Glutamatergic neuron (in vitro differentiated cells): ENCODE data around the gene TMED8. TPM values are rescaled to one million over a fixed set of nuclear protein-coding genes. Genes with fewer than 3 reads are reported as not detected.

Source experiments
- DNase-seq: peaks from one replicate; pipeline ENCODE4 v3.0.0; 2022
- H3K27ac Mint-ChIP-seq: one replicate; pipeline ENCODE4 v1.8.0; 2020; ENCODE audit warnings: mild to moderate bottlenecking, mixed read lengths, inconsistent platforms; ENCODE audit not compliant: unreplicated experiment
- H3K27me3 Mint-ChIP-seq: one replicate; pipeline ENCODE4 v1.8.0; 2020; ENCODE audit warnings: mild to moderate bottlenecking, moderate library complexity, mixed read lengths, inconsistent platforms; ENCODE audit not compliant: unreplicated experiment
- H3K36me3 Mint-ChIP-seq: one replicate; pipeline ENCODE4 v1.8.0; 2020; ENCODE audit warnings: mild to moderate bottlenecking, mixed read lengths, inconsistent platforms; ENCODE audit not compliant: unreplicated experiment
- H3K4me1 Mint-ChIP-seq: one replicate; pipeline ENCODE4 v1.8.0; 2020; ENCODE audit warnings: mild to moderate bottlenecking, low read depth, mixed read lengths, inconsistent platforms; ENCODE audit not compliant: unreplicated experiment
- H3K4me3 Mint-ChIP-seq: one replicate; pipeline ENCODE4 v1.8.0; 2020; ENCODE audit warnings: mild to moderate bottlenecking, mixed read lengths, inconsistent platforms; ENCODE audit not compliant: unreplicated experiment
- H3K9me3 Mint-ChIP-seq: one replicate; pipeline ENCODE4 v1.8.0; 2020; ENCODE audit warnings: mild to moderate bottlenecking, moderate library complexity, mixed read lengths, inconsistent platforms; ENCODE audit not compliant: unreplicated experiment
- CTCF ChIP-seq: fragments of 200-600 bp; sonication (generic); IDR thresholded peaks from one replicate; pipeline ENCODE4 v1.5.0; 2021; ENCODE audit not compliant: partially characterized antibody, unreplicated experiment
- total RNA-seq: library from RNA; stranded (reverse); fragmentation: NEBNext Ultra II Directional; extraction: Animal tissue kit (Norgen Biotek cat#: 25700); gene quantifications from one replicate; pipeline ENCODE4 v1.2.1, GENCODE V29; 2021; ENCODE audit not compliant: unreplicated experiment

The TMED8 gene
- total RNA-seq, 1 donor from 2014 or later = 9.8 TPM

- no peak overlapping the region for H3K27ac Mint-ChIP-seq
- no peak overlapping the region for H3K4me3 Mint-ChIP-seq
- peaks cover 19% of the 10 kb centered on the region for H3K4me1 Mint-ChIP-seq
- no peak for DNase-seq
- peaks cover 2% of the 10 kb centered on the region for H3K27me3 Mint-ChIP-seq
- H3K9me3 Mint-ChIP-seq = no peaks in the 10 kb centered on the region
- H3K36me3 Mint-ChIP-seq = no peaks in the 10 kb centered on the region
- TF ChIP-seq CTCF = no peak
Observed at GRCh38 chr14:77303417-77304156, 73.3 kb downstream of the TMED8 start.

GRCh38 chr14:77302926-77303325, 74.0 kb downstream of the TMED8 start:
- Mint-ChIP-seq H3K27me3 (peaks cover 2% of the 10 kb centered on the region), H3K4me3 (no peak overlapping the region), H3K4me1 (peaks cover 24% of the 10 kb centered on the region)

GRCh38 chr14:77301103-77301502, 75.8 kb downstream of the TMED8 start:
- Mint-ChIP-seq H3K9me3 (no peaks in the 10 kb centered on the region), H3K4me3 (peak overlapping the region; percentile 27), H3K27me3 (peaks cover 2% of the 10 kb centered on the region), H3K36me3 (peaks cover 6% of the 10 kb centered on the region), H3K27ac (no peak overlapping the region), H3K4me1 (peaks cover 21% of the 10 kb centered on the region)
- peak; percentile 88 for TF ChIP-seq CTCF
- peak; percentile 87 for DNase-seq

More at GRCh38 chr14:77302926-77303325, 74.0 kb downstream of the TMED8 start:
- Mint-ChIP-seq H3K36me3 (peaks cover 5% of the 10 kb centered on the region), H3K27ac (no peak overlapping the region), H3K9me3 (no peaks in the 10 kb centered on the region)
- no peak for TF ChIP-seq CTCF
- DNase-seq = no peak

GRCh38 chr14:77299771-77300170, 77.1 kb downstream of the TMED8 start:
- Mint-ChIP-seq H3K27me3 (peaks cover 2% of the 10 kb centered on the region), H3K36me3 (peaks cover 10% of the 10 kb centered on the region), H3K4me3 (no peak overlapping the region), H3K27ac (no peak overlapping the region), H3K4me1 (peaks cover 21% of the 10 kb centered on the region), H3K9me3 (no peaks in the 10 kb centered on the region)
- no peak for TF ChIP-seq CTCF
- DNase-seq = no peak

GRCh38 chr14:77296906-77297305, 80.0 kb downstream of the TMED8 start:
- Mint-ChIP-seq H3K27ac (no peak overlapping the region), H3K4me3 (no peak overlapping the region), H3K36me3 (peaks cover 10% of the 10 kb centered on the region), H3K27me3 (peaks cover 2% of the 10 kb centered on the region), H3K9me3 (no peaks in the 10 kb centered on the region), H3K4me1 (peaks cover 21% of the 10 kb centered on the region)
- no peak for DNase-seq
- TF ChIP-seq CTCF = no peak
